ENCODE measurements around the gene COMTD1. TPM values are rescaled to one million over a fixed set of nuclear protein-coding genes. Genes with fewer than 3 reads are reported as not detected.

COMTD1 gene
- total and polyA plus RNA-seq, 2 of the 8 experiments (the other 6 are each of a cell fraction or from before 2014, with no cell fraction given), result 31.9 to 42.4 TPM

- Histone ChIP-seq H3K9me3 (ENCODE audit: insufficient read depth in 2 of 2, low read depth in 1 of 2, low read length in 1 of 2) (no peaks in the 10 kb centered on the region), H2BK12ac (ENCODE audit: low read depth, low read length) (no peak overlapping the region), H2BK20ac (ENCODE audit: low read length) (no peak overlapping the region), H3K14ac (ENCODE audit: insufficient read length) (no peak overlapping the region), H3K56ac (replicated peaks; ENCODE audit: insufficient read length, low read depth, low read length) (peak overlapping the region; percentile 55), H4K20me1 (replicated peaks in 1 of 2; ENCODE audit: control insufficient read depth in 1 of 2, insufficient read depth in 2 of 2, low read length in 2 of 2) (peaks cover 0 to 2% of the 10 kb centered on the region in 2 experiments), H2BK120ac (replicated peaks; ENCODE audit: low read depth, low read length) (no peak overlapping the region), H4K91ac (replicated peaks; ENCODE audit: insufficient read length, low read length) (peak overlapping the region; percentile 81), H3K79me1 (ENCODE audit: low read depth, low read length) (no peaks in the 10 kb centered on the region), H3K4me3 (ENCODE audit: extremely low read depth in 1 of 4, insufficient read depth in 2 of 4, low read depth in 3 of 4, low read length in 4 of 4) (peak overlapping the region; percentile 26 to 70 (median 64)), H3K36me3 (ENCODE audit: control insufficient read depth in 2 of 4, insufficient read depth in 4 of 4, low read length in 3 of 4) (peaks cover 13 to 30% (median 15%) of the 10 kb centered on the region in 4 experiments), H2AFZ (ENCODE audit: low read length) (no peak overlapping the region; the same call in 1 of the 2 replicates), H3K9ac (replicated peaks in 1 of 4; ENCODE audit: extremely low read depth in 1 of 4, low read depth in 3 of 4, low read length in 3 of 4) (peak overlapping the region in 3 of 4 experiments; percentile 16 to 71 (median 45); a peak in 4 of 7 replicates), H3K23ac (ENCODE audit: insufficient read length) (no peak overlapping the region), H3K4ac (replicated peaks; ENCODE audit: insufficient read length, low read depth, low read length) (no peak overlapping the region), H3K23me2 (ENCODE audit: low read depth, low read length) (peaks cover 13% of the 10 kb centered on the region; the same call in 1 of the 2 replicates), H3K18ac (ENCODE audit: extremely low read depth, low read length) (peak overlapping the region; percentile 93), H4K5ac (ENCODE audit: insufficient read length, low read depth, low read length) (peak overlapping the region; percentile 23), H2AK5ac (ENCODE audit: low read depth, low read length) (no peak overlapping the region), H3K27me3 (replicated peaks in 1 of 4; ENCODE audit: control insufficient read depth in 3 of 4, extremely low read depth in 1 of 4, insufficient read depth in 3 of 4, low read length in 3 of 4) (no peaks in the 10 kb centered on the region), H3K4me1 (replicated peaks in 1 of 4; ENCODE audit: control insufficient read depth in 3 of 4, insufficient read depth in 4 of 4, low read length in 3 of 4) (peaks cover 0 to 15% (median 10%) of the 10 kb centered on the region in 4 experiments; a peak in 6 of 7 replicates), H2BK5ac (ENCODE audit: low read depth, low read length) (peak overlapping the region; percentile 93; the same call in 1 of the 2 replicates), H3K4me2 (ENCODE audit: insufficient read depth in 1 of 2, low read depth in 2 of 2, low read length in 2 of 2) (peak overlapping the region; percentile 83 to 93), H4K8ac (ENCODE audit: extremely low read depth, insufficient read depth, low read length) (peak overlapping the region; percentile 76), H2BK15ac (ENCODE audit: low read length) (peak overlapping the region; percentile 46; the same call in 1 of the 2 replicates), H3K27ac (ENCODE audit: low read depth, low read length) (no peak overlapping the region), H3K79me2 (ENCODE audit: control insufficient read depth in 1 of 2, insufficient read depth in 2 of 2, low read length in 2 of 2) (no peaks in the 10 kb centered on the region)
- FAIRE-seq, result no peak
- 4% methylated on average over 53 of the region's 62 CpGs; no CpG with 5 or more reads in 1 of the 2 experiments for WGBS, 2 experiments (ENCODE audit: extremely low coverage in 1 of 2, insufficient coverage in 1 of 2, insufficient read length in 1 of 2, insufficient replicate concordance in 2 of 2, low coverage in 1 of 2, low lambda C conversion rate in 2 of 2, missing lambda C conversion rate in 1 of 2)
- ChIA-PET POLR2A (ENCODE audit: partially characterized antibody) (interaction anchor here (0.7 to 27.6 kb wide), 8 partner anchors 11 to 679 kb away, joined by 3 to 801 read pairs (median 6); partner anchors contain the start of genes SAMD8 and VDAC2), CTCF (ENCODE audit: partially characterized antibody) (interaction anchor here (0.6 to 18.9 kb wide), 17 partner anchors 12 to 1848 kb away, joined by 3 to 209 read pairs (median 7); partner anchors contain the start of gene VDAC2)
- DNase-seq (ENCODE audit: low read depth in 1 of 2, low spot score in 2 of 2), result peak in 1 of 2 experiments; percentile 82
- peak; percentile 26 for TF ChIP-seq RNF2 (IDR thresholded peaks at IDR 0.05; ENCODE audit: borderline replicate concordance, low read depth, low read length, missing control alignments, poor library complexity, severe bottlenecking)
- TF ChIP-seq TBP (IDR thresholded peaks at IDR 0.05; ENCODE audit: low read depth, low read length), result no peak
- no peak; the same call in 1 of the 2 replicates for TF ChIP-seq TAF1 (IDR thresholded peaks at IDR 0.05; ENCODE audit: low read depth, low read length)
- peak in 1 of 2 experiments; percentile 62; a peak in 1 of 4 replicates for TF ChIP-seq HDAC2 (IDR thresholded peaks at IDR 0.05; ENCODE audit: borderline replicate concordance in 1 of 2, low read depth in 2 of 2, low read length in 2 of 2)
- no peak for TF ChIP-seq MAFK (IDR thresholded peaks at IDR 0.05; ENCODE audit: low read depth, low read length)
- no peak for TF ChIP-seq EGR1 (IDR thresholded peaks at IDR 0.05; ENCODE audit: borderline replicate concordance, low read depth, low read length)
- TF ChIP-seq SP4 (IDR thresholded peaks at IDR 0.05; ENCODE audit: low read length), result no peak
- TF ChIP-seq CTBP2 (IDR thresholded peaks at IDR 0.05; ENCODE audit: borderline replicate concordance, insufficient read depth, insufficient read length, low read length), result no peak
- no peak for TF ChIP-seq RXRA (IDR thresholded peaks at IDR 0.05; ENCODE audit: insufficient read depth, low read depth, low read length)
- TF ChIP-seq YY1 (IDR thresholded peaks at IDR 0.05; ENCODE audit: low read depth, low read length), result 0 out of 2 replicates have a peak, but pooled peaks have one; percentile 19
- no peak for TF ChIP-seq CEBPB (IDR thresholded peaks at IDR 0.05; ENCODE audit: low read depth, low read length)
Measured at GRCh38 chr10:75234683-75235374, 928 bp downstream of the COMTD1 start.
